Gastrocnemius medialis (tissue), 4 donors: ENCODE data around the gene LFNG.

Experiments used
- CTCF ChIP-seq, 5 experiments: fragments of 450-650 bp in 3 of 5; fragments of 200-600 bp in 2 of 5; sonication (generic) in 2 of 5; IDR thresholded peaks in 4 of 5; conservative IDR thresholded peaks in 1 of 5; 1 replicate in 4 of 5; 2 replicates in 1 of 5; pipeline ENCODE4 v1.5.1; 2016 to 2019; ENCODE audit warnings: antibody characterized with exemption in 5 of 5, mild to moderate bottlenecking in 3 of 5, moderate library complexity in 3 of 5
- POLR2A ChIP-seq, 2 donors: fragments of 450-650 bp; IDR thresholded peaks; one replicate each; pipeline ENCODE4 v1.6.1; 2017; ENCODE audit warnings: antibody characterized with exemption in 2 of 2, mild to moderate bottlenecking in 2 of 2, moderate library complexity in 2 of 2

- TF ChIP-seq CTCF (IDR thresholded peaks at IDR 0.05 in 4 of 5, conservative IDR thresholded peaks at IDR 0.05 in 1 of 5) (no peak), POLR2A (IDR thresholded peaks at IDR 0.05) (no peak)
Observed at GRCh38 chr7:2481195-2481594, 38.4 kb upstream of the LFNG start.
